WTC11 (cell line): ENCODE results near the gene CNOT3.

Experiments used
- ATF2 ChIP-seq: sonication (generic); formaldehyde crosslinking; IDR thresholded peaks from 2 replicates; pipeline ENCODE4 v1.8.1; 2022; ENCODE audit warnings: low read depth, missing genetic modification reagents, borderline replicate concordance
- CBFB ChIP-seq: sonication (generic); formaldehyde crosslinking; IDR thresholded peaks from 2 replicates; pipeline ENCODE4 v1.8.1; 2022; ENCODE audit warnings: mild to moderate bottlenecking, low read depth, missing genetic modification reagents
- CTCF ChIP-seq: fragments of 200-600 bp; IDR thresholded peaks from 2 replicates; pipeline ENCODE4 v1.8.0; 2022; ENCODE audit warnings: antibody characterized with exemption
- ESRRA ChIP-seq: sonication (generic); formaldehyde crosslinking; IDR thresholded peaks from 2 replicates; pipeline ENCODE4 v1.8.1; 2022; ENCODE audit warnings: mild to moderate bottlenecking, missing genetic modification reagents, borderline replicate concordance
- FOXJ3 ChIP-seq: sonication (generic); formaldehyde crosslinking; IDR thresholded peaks from 2 replicates; pipeline ENCODE4 v1.9.0; 2021; ENCODE audit warnings: missing genetic modification reagents, mild to moderate bottlenecking, borderline replicate concordance
- HMGXB4 ChIP-seq: sonication (generic); formaldehyde crosslinking; IDR thresholded peaks from 2 replicates; pipeline ENCODE4 v1.8.1; 2023; ENCODE audit warnings: mild to moderate bottlenecking, moderate library complexity, missing genetic modification reagents
- JUN ChIP-seq: sonication (generic); formaldehyde crosslinking; IDR thresholded peaks from 2 replicates; pipeline ENCODE4 v1.8.0; 2023; ENCODE audit warnings: mild to moderate bottlenecking, missing genetic modification reagents
- MAX ChIP-seq: sonication (generic); formaldehyde crosslinking; IDR thresholded peaks from 2 replicates; pipeline ENCODE4 v1.8.0; 2022; ENCODE audit warnings: mild to moderate bottlenecking, missing genetic modification reagents
- NR3C1 ChIP-seq: sonication (generic); formaldehyde crosslinking; conservative IDR thresholded peaks from 2 replicates; pipeline ENCODE4 v1.8.1; 2023; ENCODE audit warnings: low read depth, mild to moderate bottlenecking, missing genetic modification reagents
- SP1 ChIP-seq: sonication (generic); formaldehyde crosslinking; conservative IDR thresholded peaks from 2 replicates; pipeline ENCODE4 v1.8.1; 2022; ENCODE audit warnings: missing genetic modification reagents

- TF ChIP-seq ESRRA: no peak
- TF ChIP-seq JUN (CRISPR knock-in tag): no peak
- no peak for TF ChIP-seq CBFB (CRISPR knock-in tag)
- no peak for TF ChIP-seq CTCF
- no peak for TF ChIP-seq MAX (CRISPR knock-in tag)
- TF ChIP-seq ATF2: no peak
- TF ChIP-seq HMGXB4 (CRISPR knock-in tag): no peak
- no peak for TF ChIP-seq SP1
- no peak for TF ChIP-seq NR3C1 (CRISPR knock-in tag)
- no peak for TF ChIP-seq FOXJ3 (CRISPR knock-in tag)
These were observed 27.9 kb upstream of the CNOT3 start for GRCh38 chr19:54109651-54110050.
